Endothelial cell of umbilical vein (primary cell): Measurements from ENCODE around the gene MYL3. TPM values are rescaled to one million over a fixed set of nuclear protein-coding genes. Genes with fewer than 3 reads are reported as not detected.

ENCODE experiments used
- BruUV-seq: library from RNA; stranded (reverse); fragments of 400-500 nt; replicated peaks from 2 replicates; lab custom pipeline; 2021; lab: Mats Ljungman, UMichigan
- CTCF ChIA-PET: fragments of 300-600, 350-600 bp; sonication (Branson Sonifier 250); formaldehyde crosslinking; loops from one replicate; lab custom pipeline; 2021; ENCODE audit warnings: antibody characterized with exemption, inconsistent platforms; lab: Charles Lee
- POLR2A ChIA-PET: fragments of 300-600, 350-600 bp; sonication (Branson Sonifier 250); formaldehyde crosslinking; loops from one replicate; lab custom pipeline; 2021; ENCODE audit warnings: antibody characterized with exemption, inconsistent platforms; lab: Charles Lee
- DNase-seq: peaks from one replicate; pipeline ENCODE4 v3.0.0-alpha.2; 2011; ENCODE audit warnings: low read depth, low spot score
- FAIRE-seq: peaks from 2 replicates; lab custom pipeline; 2011; peaks lifted over from hg19 to GRCh38; lab: Jason Lieb, UNC
- H2AFZ ChIP-seq: 2 replicates; pipeline ENCODE4 v1.6.0; 2012; ENCODE audit warnings: low read depth, low read length, control low read depth, inconsistent platforms
- H3K27ac ChIP-seq: 2 replicates; pipeline ENCODE4 v1.5.1; 2011; ENCODE audit warnings: low read depth, mild to moderate bottlenecking, control low read depth, low read length, moderate library complexity; ENCODE audit not compliant: insufficient read depth
- H3K27me3 ChIP-seq, 2 experiments: 2 replicates each; pipeline versions ENCODE4 v1.6.0 to v1.6.1; 2011; ENCODE audit warnings: low read length in 2 of 2, mixed read lengths in 1 of 2; ENCODE audit not compliant: control insufficient read depth in 2 of 2, insufficient read depth in 2 of 2
- H3K36me3 ChIP-seq, 2 experiments: 2 replicates in 1 of 2; 3 replicates in 1 of 2; pipeline ENCODE4 v1.5.1; 2011; ENCODE audit warnings: low read length in 2 of 2, mild to moderate bottlenecking in 1 of 2, moderate library complexity in 1 of 2; ENCODE audit not compliant: control insufficient read depth in 2 of 2, insufficient read depth in 2 of 2; ENCODE audit errors: extremely low read depth in 1 of 2
- H3K4me1 ChIP-seq: 3 replicates; pipeline ENCODE4 v1.5.1; 2011; ENCODE audit warnings: mild to moderate bottlenecking, low read length; ENCODE audit not compliant: control insufficient read depth, insufficient read depth; ENCODE audit errors: extremely low read depth
- H3K4me2 ChIP-seq: 2 replicates; pipeline ENCODE4 v1.6.1; 2011; ENCODE audit warnings: low read length, control low read depth, mixed read lengths; ENCODE audit not compliant: insufficient read depth
- H3K4me3 ChIP-seq, 3 experiments: fragments of 200-600 bp in 1 of 3; sonication (generic), shearing (Covaris generic) in 1 of 3; replicated peaks in 1 of 3; 2 replicates each; pipeline ENCODE4 v1.5.1; 2011 to 2016; ENCODE audit warnings: control low read depth in 3 of 3, low read length in 3 of 3, mild to moderate bottlenecking in 2 of 3, inconsistent platforms in 1 of 3, low read depth in 1 of 3, moderate library complexity in 1 of 3; ENCODE audit not compliant: insufficient read depth in 1 of 3
- H3K79me2 ChIP-seq: 2 replicates; pipeline ENCODE4 v1.6.0; 2012; ENCODE audit warnings: low read length, inconsistent platforms; ENCODE audit not compliant: control insufficient read depth, insufficient read depth
- H3K9ac ChIP-seq: replicated peaks from 2 replicates; pipeline ENCODE3; 2011; ENCODE audit warnings: low read length, control low read depth; ENCODE audit not compliant: insufficient read depth; ENCODE audit errors: extremely low read depth
- H3K9me1 ChIP-seq: replicated peaks from 3 replicates; pipeline ENCODE4 v1.6.0; 2011; ENCODE audit warnings: mild to moderate bottlenecking, low read length; ENCODE audit not compliant: control insufficient read depth, insufficient read depth; ENCODE audit errors: extremely low read depth
- H3K9me3 ChIP-seq: replicated peaks from 2 replicates; pipeline ENCODE4 v1.5.1; 2012; ENCODE audit warnings: low read length, inconsistent platforms; ENCODE audit not compliant: control insufficient read depth, insufficient read depth
- H4K20me1 ChIP-seq: replicated peaks from 2 replicates; pipeline ENCODE3; 2011; ENCODE audit warnings: mild to moderate bottlenecking, low read length; ENCODE audit not compliant: control insufficient read depth, insufficient read depth; ENCODE audit errors: extremely low read depth
- CTCF ChIP-seq, 2 donors: IDR thresholded peaks; 1 replicate in 1 of 2; 2 replicates in 1 of 2; pipeline ENCODE4 v1.5.1; 2011; ENCODE audit warnings: low read length in 2 of 2, mild to moderate bottlenecking in 2 of 2, moderate library complexity in 2 of 2, control low read depth in 1 of 2, inconsistent platforms in 1 of 2, low read depth in 1 of 2; ENCODE audit not compliant: insufficient read depth in 1 of 2; ENCODE audit errors: extremely low read depth in 1 of 2
- EZH2 ChIP-seq: IDR thresholded peaks from 2 replicates; pipeline ENCODE4 v1.6.1; 2012; ENCODE audit warnings: borderline replicate concordance, low read depth, mild to moderate bottlenecking, moderate library complexity, low read length, inconsistent platforms; ENCODE audit not compliant: severe bottlenecking
- FOS ChIP-seq: IDR thresholded peaks from 2 replicates; pipeline ENCODE4 v1.6.1; 2011; ENCODE audit warnings: mild to moderate bottlenecking, low read length, moderate library complexity, borderline replicate concordance; ENCODE audit not compliant: insufficient read depth
- JUN ChIP-seq: IDR thresholded peaks from 2 replicates; pipeline ENCODE4 v1.6.1; 2011; ENCODE audit warnings: borderline replicate concordance, low read depth; ENCODE audit not compliant: insufficient read length, insufficient read depth
- MYC ChIP-seq: IDR thresholded peaks from one replicate; pipeline ENCODE4 v1.6.1; 2011; ENCODE audit warnings: mild to moderate bottlenecking, low read depth, low read length
- POLR2A ChIP-seq: IDR thresholded peaks from 2 replicates; pipeline ENCODE4 v1.6.1; 2012; ENCODE audit warnings: low read depth, mild to moderate bottlenecking, control low read depth, low read length
- POLR2AphosphoS5 ChIP-seq: IDR thresholded peaks from 2 replicates; pipeline ENCODE4 v1.6.1; 2012; ENCODE audit warnings: low read depth, mild to moderate bottlenecking, control low read depth, low read length, moderate library complexity; ENCODE audit not compliant: insufficient read depth
- dilution Hi-C: fragments of 300-500 bp; cut with MboI; formaldehyde crosslinking; loops from one replicate; pipeline ENCODE4 v1.15.0; 2019; ENCODE audit warnings: low sequenced_read_pairs; ENCODE audit not compliant: extremely low pct_ligation_motif_present
- intact Hi-C: fragments of 100-400 bp; cut with micrococcal nuclease; formaldehyde crosslinking; loops from one replicate; pipeline ENCODE4 v1.10.0; 2022
- polyA plus RNA-seq, 4 experiments: library from polyadenylated mRNA; depleted of rRNA in 3 of 4; stranded (reverse) in 3 of 4; unstranded in 1 of 4; fragments of >200 nt; gene quantifications; 2 replicates each; pipeline versions ENCODE4 v1.2.1 to v1.2.3, GENCODE V29; 2011 to 2012; ENCODE audit warnings: missing spikeins in 1 of 4
- total RNA-seq: library from RNA; stranded (reverse); gene quantifications from 2 replicates; pipeline ENCODE4 v1.2.3, GENCODE V29; 2021

Gene MYL3
- total and polyA plus RNA-seq, 2 donors (not counting 3 experiments of a cell fraction or from before 2014, with no cell fraction given): not detected

DNA sequence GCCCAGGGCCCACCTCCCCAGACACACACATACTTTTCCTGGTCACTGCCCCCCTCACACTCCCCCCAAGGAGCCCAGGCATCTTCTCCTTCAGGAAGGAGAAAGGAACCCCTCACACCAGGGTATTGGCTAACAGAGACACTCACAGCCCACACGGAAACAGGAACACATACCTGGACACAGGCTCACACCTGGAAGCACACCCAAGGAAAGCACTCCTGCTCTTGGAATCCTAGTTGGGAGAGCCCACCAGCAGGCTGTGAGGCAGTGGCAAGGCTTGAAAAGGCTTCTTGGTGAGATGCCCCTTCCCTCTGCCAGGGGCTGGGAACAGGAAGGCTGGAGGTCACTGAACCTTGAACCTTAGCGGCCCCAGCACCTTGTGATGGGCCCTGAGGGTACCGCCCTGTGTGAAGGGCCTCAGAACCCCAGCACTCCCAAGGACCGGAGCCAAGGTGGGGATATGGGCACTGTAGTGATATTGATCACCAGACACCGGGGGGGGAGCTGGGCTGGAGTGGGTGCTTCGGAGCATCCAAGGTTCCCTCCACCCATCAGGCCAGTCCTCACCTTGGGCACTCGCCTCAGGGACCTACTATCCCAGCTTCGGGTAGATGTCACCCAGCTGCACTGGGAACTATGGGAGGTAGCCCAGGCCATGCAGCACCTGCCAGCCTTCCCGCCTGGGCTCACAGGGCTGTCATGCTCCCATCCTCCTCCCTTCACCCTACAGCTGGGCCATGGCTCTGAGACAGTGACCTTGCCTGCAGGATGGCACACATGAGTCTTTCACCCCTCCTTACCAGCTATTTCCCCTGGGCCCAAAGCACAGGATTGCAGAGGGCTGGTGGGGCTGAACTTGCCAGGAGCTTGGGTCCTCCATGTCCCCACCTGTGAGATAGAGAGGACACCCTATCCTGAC is 16.4 kb downstream of the MYL3 start:
- TF ChIP-seq FOS: no peak
- TF ChIP-seq POLR2A: no peak
- TF ChIP-seq JUN: no peak
- TF ChIP-seq EZH2: no peak
- TF ChIP-seq CTCF (IDR thresholded peaks at IDR 0.05; ENCODE audit: extremely low read depth in 1 of 2, insufficient read depth in 1 of 2, low read depth in 1 of 2, low read length in 2 of 2): no peak
- TF ChIP-seq MYC: no peak
- no peak for TF ChIP-seq POLR2AphosphoS5
- Histone ChIP-seq H3K36me3 (no peaks in the 10 kb centered on the region), H3K9me3 (no peaks in the 10 kb centered on the region), H3K9me1 (no peaks in the 10 kb centered on the region), H3K79me2 (no peaks in the 10 kb centered on the region), H3K27me3 (peaks cover 2 to 7% of the 10 kb centered on the region in 2 experiments), H4K20me1 (no peaks in the 10 kb centered on the region), H3K9ac (no peak overlapping the region), H3K27ac (no peak overlapping the region), H3K4me2 (peak overlapping the region; percentile 68), H2AFZ (peak overlapping the region; percentile 96), H3K4me1 (peaks cover 14% of the 10 kb centered on the region), H3K4me3 (no peak overlapping the region)
- ChIA-PET CTCF (interaction anchor here (0.9 to 3.3 kb wide), 20 partner anchors 10 to 152 kb away, joined by 3 to 13 read pairs (median 4); partner anchors contain the start of gene MYL3), POLR2A (no interaction called here)
- intact Hi-C loops: no loop called here
- no TSS peak for BruUV-seq
- FAIRE-seq (no peak), DNase-seq (no peak)
- dilution Hi-C loops: no loop called here
